ENCODE measurements around the gene OR2V2.
"Not testable (repeated sequence)": the region's sequence is repeated elsewhere in the genome, so short reads cannot be mapped to it uniquely, and the experiment has no call there.

OR2V2 gene

GRCh38 chr5:181171782-181172181 is 24.4 kb downstream of the OR2V2 start:
- DNase-seq, result no peak

GRCh38 chr5:181173027-181173419 is 25.6 kb downstream of the OR2V2 start:
- no peak for DNase-seq

DNA sequence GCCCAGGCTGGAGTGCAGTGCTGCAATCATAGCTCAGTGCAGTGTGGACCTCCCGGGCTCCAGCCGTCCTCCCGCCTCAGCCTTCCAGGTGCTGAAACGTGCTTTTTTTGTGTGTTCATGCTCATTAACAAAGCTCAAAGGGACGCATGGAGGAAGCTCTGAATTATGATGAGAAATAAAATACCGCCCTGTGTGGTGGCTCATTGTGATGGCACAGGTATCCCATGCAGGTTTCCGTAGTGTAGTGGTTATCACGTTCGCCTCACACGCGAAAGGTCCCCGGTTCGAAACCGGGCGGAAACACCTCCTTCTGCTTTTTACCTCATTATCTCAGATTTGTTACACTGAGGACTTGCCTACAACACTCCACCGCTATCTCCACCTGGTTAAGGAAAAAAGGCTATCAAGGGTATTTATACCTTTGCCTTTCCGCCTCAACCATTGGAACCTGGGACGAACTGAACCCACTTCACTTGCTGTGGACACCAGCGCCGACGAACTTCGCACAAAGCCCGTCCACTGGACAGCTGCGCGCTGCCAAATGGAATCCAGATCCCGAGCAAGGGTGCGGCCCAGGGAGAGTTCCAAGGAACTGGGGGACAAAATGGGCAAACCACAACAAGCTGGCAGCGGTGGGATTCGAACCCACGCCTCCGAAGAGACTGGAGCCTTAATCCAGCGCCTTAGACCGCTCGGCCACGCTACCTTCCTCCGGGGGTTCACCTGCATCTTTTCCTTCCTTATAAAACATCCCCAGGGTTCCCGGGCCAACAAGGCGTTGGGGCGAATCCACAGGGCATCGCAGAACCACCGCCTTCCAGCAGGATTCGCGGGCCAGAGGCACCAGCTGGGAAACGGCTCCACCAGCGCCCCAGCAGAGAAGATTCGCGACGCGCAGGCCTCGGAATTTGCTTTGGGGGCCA is 26.3 kb downstream of the OR2V2 start:
- DNase-seq, result no peak

DNA sequence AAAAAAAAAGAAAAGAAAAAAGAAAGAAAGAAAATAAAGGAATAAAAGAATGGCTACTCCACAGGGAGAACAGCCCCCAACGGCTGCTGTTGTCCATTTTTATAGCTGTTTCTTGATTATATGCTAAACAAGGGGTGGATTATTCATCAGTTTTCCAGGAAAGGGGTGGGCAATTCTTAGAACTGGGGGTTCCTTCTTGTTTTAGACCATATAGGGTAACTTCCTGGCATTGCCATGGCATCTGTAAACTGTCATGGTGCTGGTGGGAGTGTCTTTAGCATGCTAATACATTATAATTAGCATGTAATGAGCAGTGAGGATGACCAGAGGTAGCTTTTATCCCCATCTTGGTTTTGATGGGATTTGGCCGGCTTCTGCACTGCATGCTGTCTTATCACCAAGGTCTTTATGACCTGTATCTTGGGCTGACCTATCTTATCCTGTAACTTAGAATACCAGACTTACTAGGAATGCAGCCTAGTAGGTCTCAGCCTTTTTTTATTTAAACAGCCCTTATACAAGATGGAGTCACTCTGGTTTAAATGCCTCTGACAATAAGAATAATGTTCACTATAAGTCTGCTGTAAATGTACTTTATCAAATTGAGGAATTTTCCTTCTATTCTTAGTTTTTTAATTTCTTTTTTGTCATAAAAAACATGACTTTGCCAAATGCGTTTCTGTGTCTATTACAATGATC is 29.0 kb downstream of the OR2V2 start:
- DNase-seq, result no peak

DNA sequence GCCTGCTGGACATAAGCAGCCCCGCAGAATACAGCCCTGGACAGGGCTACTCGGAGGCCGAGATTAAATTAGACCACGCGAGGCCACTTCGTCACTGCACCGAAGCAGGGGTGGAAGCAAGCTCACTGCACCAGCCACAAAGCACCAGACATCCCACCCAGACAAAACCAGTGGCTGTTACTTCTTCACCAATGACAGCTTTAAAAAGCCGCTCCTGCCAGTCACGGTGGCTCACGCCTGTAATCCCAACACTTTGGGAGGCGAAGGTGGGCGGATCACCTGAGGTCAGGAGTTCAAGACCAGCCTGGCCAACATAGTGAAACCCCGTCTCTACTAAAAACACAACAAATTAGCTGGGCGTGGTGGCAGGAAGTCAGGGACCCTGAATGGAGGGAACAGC is 30.2 kb downstream of the OR2V2 start:
- not testable (repeated sequence) for DNase-seq

DNA sequence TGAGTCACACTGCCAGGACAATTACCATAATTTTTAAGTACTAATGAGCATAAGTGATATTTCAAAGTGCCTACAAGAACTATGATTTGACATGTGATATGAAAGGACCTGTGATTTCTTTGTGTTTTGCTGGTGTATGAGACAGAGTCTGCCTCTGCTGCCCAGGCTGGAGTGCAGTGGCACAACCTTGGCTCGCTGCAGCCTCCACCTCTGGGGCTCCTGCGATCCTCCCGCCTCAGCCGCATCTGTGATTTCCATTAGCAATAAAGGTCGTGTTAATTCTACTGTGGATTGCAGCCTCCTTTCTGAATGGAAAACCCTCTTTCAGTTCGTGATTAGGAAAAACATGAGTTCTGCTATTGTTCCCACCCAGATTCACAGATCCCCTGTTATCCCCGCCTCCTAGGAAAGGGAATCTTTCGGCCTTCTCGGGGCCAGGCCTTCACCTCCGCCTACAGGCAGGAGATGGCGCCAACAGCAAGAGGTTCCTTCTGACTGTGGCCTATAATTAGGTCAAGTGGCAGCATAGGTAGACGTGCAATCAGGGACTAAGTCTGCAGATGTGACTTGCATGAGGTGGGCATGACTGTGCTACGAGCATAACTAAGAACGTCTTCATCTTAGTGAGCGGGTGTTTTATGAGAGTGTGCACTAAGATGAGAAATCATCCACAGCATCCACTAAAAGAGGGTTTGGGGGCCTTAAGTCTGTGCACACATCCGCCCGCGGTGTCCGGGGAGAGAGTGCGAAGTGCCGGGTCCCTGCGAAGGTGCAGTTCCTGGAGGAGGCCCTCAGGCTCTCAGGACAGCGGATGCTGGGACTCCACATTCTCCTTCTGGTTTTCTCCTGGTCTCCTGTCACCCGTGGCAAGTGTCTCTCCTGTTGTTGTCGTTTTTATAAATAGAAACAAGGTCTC is 34.5 kb downstream of the OR2V2 start:
- peak; percentile 85 for DNase-seq

- DNase-seq, result no peak
Measured at GRCh38 chr5:181182651-181183050, 35.3 kb downstream of the OR2V2 start.

DNA sequence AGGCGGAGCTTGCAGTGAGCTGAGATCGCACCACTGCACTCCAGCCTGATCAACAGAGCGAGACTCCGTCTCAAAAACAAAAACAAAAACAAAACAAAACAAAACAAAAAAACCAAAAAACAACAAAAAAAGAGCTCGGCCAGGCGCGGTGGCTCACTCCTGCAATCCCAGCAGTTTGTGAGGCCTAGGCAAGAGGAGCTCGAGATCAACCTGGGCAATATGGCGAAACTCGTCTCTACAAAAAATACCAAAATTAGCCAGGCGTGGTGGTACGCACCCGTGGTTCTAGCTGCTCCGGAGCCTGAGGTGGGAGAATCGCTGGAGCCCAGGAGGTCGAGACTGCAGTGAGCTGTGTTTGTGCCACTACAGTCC is 37.4 kb downstream of the OR2V2 start:
- DNase-seq, result no peak

DNA sequence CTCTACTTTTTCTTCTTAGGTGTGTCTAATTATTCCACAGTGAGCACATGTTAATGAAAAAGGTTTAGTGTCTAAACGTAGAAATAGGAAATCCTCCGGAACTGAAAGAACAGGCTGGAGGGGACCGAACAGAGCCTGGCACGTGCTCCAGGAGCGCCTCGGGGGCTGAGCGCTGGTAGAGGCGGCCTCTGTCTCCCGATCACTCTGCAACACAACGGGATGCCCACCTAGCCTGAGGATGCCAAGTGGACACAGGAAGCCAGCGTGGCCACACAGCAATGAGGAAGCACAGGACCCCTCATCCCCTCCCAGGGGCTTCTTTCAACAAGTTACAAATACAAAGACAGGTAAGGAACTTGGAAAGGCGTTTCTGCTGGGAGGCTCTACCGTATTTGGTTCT is 38.2 kb downstream of the OR2V2 start:
- no peak for DNase-seq

DNA sequence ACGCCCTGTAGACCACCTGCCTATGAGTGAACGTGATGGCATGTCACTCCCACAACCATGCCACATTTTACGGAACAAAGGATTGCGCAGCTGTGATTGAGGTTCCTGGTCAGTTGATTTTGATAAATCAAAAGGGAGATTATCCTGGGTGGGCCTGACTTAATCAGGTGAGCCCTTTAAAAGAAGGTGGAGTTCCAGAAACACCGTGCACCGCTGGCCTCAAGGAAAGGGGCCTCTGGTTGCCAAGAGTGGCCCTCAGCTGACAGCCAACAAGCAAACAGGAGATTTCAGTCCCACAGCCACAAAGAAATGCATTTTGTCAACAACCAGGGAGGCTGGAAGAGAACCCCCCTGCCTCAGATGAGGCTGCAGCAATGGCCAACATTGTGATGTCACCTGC is 38.6 kb downstream of the OR2V2 start:
- DNase-seq, result no peak

DNA sequence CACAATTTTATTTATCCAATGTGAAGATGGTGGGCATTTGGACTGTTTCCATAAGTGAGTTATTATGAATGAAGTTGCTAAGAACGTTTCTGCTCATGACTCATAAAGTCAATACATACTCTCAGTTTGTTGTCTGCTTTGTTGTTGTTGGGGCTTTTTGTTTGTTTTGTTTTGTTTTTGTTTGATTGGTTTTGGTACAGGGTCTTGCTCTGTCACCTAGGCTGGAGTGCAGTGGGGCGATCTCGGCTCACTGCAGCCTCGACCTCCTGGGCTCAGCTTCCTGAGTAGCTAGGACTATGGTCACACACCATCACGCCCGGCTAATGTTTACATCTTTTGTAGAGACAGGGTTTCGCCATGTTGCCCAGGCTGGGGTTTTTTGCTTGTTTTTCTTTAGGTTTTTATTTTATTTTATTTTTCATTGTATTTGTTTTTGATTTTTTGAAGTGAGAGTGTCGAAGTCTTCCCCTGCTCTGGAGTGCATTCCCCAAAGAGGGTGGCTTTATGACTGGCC is 39.7 kb downstream of the OR2V2 start:
- no peak for DNase-seq

- DNase-seq, result peak; percentile 90
Measured at GRCh38 chr5:181187500-181188213, 40.3 kb downstream of the OR2V2 start.

DNA sequence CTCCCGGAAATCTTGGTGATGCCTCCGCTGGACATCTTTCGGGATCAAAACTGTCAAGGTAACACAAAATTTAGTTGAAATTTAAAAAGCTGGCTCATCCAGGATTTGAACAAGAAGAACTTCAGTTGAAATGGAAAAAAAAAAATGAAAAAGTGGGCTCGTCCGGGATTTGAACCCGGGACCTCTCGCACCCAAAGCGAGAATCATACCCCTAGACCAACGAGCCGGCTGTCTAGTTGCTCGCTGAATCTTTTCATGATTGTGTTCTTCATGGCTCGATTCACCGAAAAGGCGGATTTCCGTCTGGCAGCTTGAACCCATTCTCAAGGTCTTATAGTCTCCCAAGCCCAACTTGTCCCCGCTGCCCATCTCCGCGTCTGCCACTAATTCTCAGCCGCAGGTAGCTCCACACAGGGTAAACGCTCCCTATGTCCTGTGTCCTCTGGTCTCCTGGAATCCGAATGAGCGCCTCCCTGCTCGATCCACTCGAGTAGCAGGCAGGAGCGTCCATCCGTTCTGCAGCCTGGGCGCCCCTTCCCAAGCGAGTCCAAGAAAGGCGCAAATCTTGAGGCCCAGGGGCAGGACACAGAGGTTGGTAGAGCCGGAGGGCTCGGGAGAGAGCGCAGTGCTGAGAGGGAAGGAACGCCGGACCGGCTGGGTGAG is 41.4 kb downstream of the OR2V2 start:
- DNase-seq, result peak; percentile 96

DNA sequence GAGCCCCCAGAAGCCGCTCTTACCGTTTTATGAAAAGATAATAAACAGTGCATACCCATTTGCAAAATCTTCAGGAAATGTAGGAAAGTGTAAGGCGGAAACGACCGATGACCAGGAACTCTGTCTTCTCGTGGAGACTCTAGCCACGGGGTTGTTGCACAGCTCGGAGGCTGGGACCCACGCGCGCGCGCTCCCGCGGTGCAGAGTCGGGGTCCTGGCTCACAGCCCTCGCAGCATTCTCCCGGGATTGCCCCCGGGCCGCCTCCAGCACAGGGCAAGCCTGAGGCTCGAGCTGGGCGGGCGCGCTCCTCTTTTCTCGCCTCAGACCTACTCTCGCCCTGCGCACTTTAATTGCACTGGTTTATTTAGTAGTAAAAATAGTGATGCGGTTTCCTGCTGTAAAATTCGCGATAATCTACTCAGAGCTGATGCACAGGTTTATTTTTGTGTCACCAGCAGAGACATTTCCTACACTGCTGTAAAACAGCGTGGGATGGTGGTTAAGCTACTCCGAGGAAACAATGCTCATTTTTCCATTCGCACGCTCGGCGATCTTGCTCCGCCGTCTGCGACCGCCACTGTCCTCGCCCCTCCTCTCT is 42.1 kb downstream of the OR2V2 start:
- DNase-seq, result peak; percentile 61

GRCh38 chr5:181189962-181190710 is 42.8 kb downstream of the OR2V2 start:
- no peak for DNase-seq

DNA sequence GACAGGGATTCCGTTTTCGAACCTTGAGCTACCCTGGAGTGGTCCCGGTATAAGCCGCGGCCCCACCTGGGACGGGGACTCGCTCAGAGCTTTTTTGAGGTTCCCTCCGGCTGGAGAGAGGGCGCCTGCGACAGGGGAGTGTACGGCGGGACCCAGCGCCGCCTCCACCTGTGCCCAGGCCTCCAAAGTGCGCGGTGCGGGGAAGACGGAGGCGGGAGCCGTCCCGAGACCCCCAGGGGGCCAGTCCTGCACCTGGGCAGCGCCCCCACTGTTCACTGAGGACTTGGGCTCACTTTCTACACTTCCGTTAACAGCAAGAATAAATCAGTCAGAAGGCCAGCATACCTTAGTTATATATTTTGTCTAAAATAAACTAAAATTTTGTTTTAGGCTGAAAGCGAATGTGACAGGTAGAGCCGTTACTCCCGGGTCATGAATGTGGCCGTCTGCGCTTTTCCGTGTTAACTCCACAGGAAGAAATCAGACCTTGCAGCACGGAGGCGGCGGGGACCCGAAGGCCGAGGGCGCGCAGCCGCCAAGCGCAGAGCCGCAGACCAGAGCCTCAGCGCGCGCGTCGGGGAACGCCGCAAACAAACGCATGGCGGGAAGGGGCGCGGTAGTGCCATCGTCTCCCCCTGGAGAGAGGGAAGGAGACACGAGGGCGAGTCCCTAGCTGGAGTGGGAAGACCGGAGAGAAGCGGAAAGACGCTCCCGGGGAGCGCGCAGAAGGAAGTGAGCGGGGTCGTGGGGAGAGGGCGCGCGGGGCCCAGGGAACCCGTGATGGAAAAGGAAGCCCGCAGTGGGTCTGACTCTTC is 43.5 kb downstream of the OR2V2 start:
- DNase-seq, result peak; percentile 76

DNA sequence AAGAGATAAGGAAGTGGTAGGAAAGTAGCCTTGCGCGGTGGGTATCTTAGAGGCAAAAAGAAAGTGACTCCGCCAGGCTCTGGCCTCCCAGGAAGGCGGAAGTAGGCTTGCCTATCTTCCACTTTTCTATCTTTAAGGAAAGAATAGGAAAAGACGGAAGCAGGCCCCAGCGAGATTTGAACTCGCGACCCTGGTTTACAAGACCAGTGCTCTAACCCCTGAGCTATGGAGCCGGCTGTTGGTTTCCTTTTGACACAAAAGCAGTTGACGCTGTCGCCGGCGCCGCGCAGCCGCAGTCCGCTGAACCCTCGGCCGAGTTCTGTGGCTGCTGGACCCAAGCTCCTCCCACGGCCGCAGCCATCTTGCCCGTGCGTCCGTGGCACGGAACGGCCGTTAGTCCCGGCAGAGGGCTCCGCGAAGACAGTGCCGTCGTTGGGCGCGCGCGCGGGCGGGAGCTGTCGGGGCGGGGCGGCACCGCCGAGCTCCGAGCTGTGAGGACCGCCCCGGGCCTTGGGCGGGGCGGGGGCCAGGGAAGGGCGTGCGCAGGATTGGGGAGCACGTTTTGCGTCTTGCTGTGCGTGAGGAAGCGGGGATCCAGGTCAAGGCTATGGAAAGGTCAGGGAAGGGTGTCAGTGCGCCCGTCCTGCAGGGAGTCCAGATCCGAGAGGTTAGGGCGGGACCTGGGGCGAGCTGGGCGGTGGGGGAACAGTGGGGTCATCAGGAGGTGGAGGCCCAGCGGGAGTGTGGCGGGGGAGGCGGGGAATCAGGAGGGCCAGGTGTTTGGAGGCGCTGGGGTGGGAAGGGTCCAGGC is 44.3 kb downstream of the OR2V2 start:
- peak; percentile 99 for DNase-seq

DNA sequence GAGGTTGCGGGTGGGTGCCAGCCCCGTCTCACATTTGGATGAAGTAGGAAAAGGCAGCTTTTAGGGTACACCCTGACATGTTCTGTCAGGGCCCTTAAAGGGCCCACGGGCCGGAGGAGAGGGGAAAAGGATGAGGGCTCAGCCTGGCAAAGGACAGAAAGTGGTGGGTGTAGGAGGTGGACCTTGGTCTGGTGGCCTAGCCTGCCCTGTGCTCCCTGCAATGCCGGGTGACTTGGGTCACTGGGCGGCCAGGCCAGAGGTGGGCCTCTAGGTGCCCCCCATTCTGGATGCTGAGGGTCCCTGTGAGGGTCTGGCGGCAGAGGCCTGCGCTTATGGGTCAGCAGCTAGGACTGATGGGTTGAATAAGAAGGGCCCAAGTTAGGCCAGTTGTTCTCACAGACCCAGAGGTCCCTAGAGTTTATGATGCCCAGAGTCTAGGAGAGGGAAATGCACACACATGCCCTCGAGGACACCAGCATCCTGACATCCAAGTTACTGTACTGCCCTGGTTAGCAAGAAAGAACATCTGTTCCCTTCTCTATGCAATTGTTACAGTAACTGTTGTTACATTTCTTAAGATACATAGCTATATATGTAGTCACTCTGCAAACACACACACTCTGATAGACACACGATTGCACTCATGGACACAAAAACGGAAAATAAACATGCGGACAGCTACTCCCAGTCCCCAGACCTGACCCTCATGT is 45.1 kb downstream of the OR2V2 start:
- peak; percentile 18 for DNase-seq
